PC-3 (cell line): ENCODE results near the gene STUB1. TPM values are rescaled to one million over a fixed set of nuclear protein-coding genes. Genes with fewer than 3 reads are reported as not detected.

Experiments used
- ATAC-seq: fragments of 200-7000 bp; cut with Tn5 transposase; 2 replicates; pipeline ENCODE4 v1.9.1; 2020; ENCODE audit warnings: mild to moderate bottlenecking, moderate library complexity
- BruUV-seq: library from RNA; stranded (reverse); fragments of 400-500 nt; replicated peaks from 2 replicates; lab custom pipeline; 2021; lab: Mats Ljungman, UMichigan
- CTCF ChIA-PET: fragments of 300-600 bp; sonication (Branson Sonifier 250); formaldehyde crosslinking; loops from one replicate; lab custom pipeline; 2022; ENCODE audit warnings: antibody characterized with exemption; lab: Charles Lee
- POLR2A ChIA-PET: fragments of 300-600 bp; sonication (Branson Sonifier 250); formaldehyde crosslinking; loops from one replicate; lab custom pipeline; 2022; ENCODE audit warnings: antibody characterized with exemption; ENCODE audit not compliant: unreplicated experiment; lab: Charles Lee
- DNase-seq: peaks from one replicate; pipeline ENCODE4 v3.0.0-alpha.2; 2015
- H2AFZ ChIP-seq: fragments of 300-600 bp; sonication (generic); 2 replicates; pipeline ENCODE4 v1.6.0; 2016; ENCODE audit warnings: antibody characterized with exemption, low read length
- H3F3A ChIP-seq: fragments of 300-600 bp; sonication (generic); one replicate; pipeline ENCODE4 v1.6.0; 2017; ENCODE audit warnings: antibody characterized with exemption, low read length, control low read depth, mild to moderate bottlenecking; ENCODE audit not compliant: unreplicated experiment
- H3K27ac ChIP-seq: fragments of 300-600 bp; sonication (generic); 2 replicates; pipeline ENCODE4 v1.5.1; 2016; ENCODE audit warnings: mild to moderate bottlenecking, low read length
- H3K27me3 ChIP-seq: fragments of 300-600 bp; sonication (generic); 2 replicates; pipeline ENCODE4 v1.6.1; 2016; ENCODE audit warnings: low read length, mixed read lengths
- H3K36me3 ChIP-seq: fragments of 300-600 bp; sonication (generic); 2 replicates; pipeline ENCODE4 v1.6.1; 2016; ENCODE audit warnings: low read depth, mixed run types, low read length, mixed read lengths
- H3K4me1 ChIP-seq: fragments of 300-600 bp; sonication (generic); 2 replicates; pipeline ENCODE4 v1.5.1; 2016; ENCODE audit warnings: low read length; ENCODE audit not compliant: insufficient read depth
- H3K4me2 ChIP-seq: fragments of 300-600 bp; sonication (generic); 2 replicates; pipeline ENCODE4 v1.6.0; 2016; ENCODE audit warnings: low read length
- H3K4me3 ChIP-seq: fragments of 300-600 bp; sonication (generic); 2 replicates; pipeline ENCODE4 v1.5.1; 2016; ENCODE audit warnings: mild to moderate bottlenecking, low read length, mixed read lengths
- H3K79me2 ChIP-seq: fragments of 300-600 bp; sonication (generic); 2 replicates; pipeline ENCODE4 v1.6.1; 2017; ENCODE audit warnings: low read length, mixed read lengths
- H3K9ac ChIP-seq: fragments of 300-600 bp; sonication (generic); 2 replicates; pipeline ENCODE4 v1.6.0; 2016; ENCODE audit warnings: mild to moderate bottlenecking, low read length
- H3K9me2 ChIP-seq: fragments of 300-600 bp; sonication (generic); replicated peaks from 2 replicates; pipeline ENCODE4 v1.6.1; 2016; ENCODE audit warnings: mixed run types, low read length, mixed read lengths
- H3K9me3 ChIP-seq: fragments of 300-600 bp; sonication (generic); 2 replicates; pipeline ENCODE4 v1.6.1; 2016; ENCODE audit warnings: low read length, mixed read lengths
- H4K20me1 ChIP-seq: fragments of 300-600 bp; sonication (generic); 2 replicates; pipeline ENCODE4 v1.6.1; 2016; ENCODE audit warnings: low read length, mixed read lengths
- EZH2 ChIP-seq: fragments of 300-600 bp; sonication (generic); IDR thresholded peaks from one replicate; pipeline ENCODE4 v1.6.1; 2017; ENCODE audit warnings: antibody characterized with exemption, mild to moderate bottlenecking, low read length; ENCODE audit not compliant: unreplicated experiment
- EZH2phosphoT487 ChIP-seq: fragments of 300-600 bp; sonication (generic); IDR thresholded peaks from 2 replicates; pipeline ENCODE4 v1.6.1; 2018; ENCODE audit warnings: mild to moderate bottlenecking, antibody characterized with exemption, low read length, borderline replicate concordance
- intact Hi-C: fragments of 100-400 bp; cut with micrococcal nuclease; formaldehyde crosslinking; loops from 2 replicates; pipeline ENCODE4 v1.9.0; 2023
- total RNA-seq: library from RNA; depleted of rRNA; stranded (reverse); fragments of >200 nt; gene quantifications from 2 replicates; pipeline ENCODE4 v1.2.3, GENCODE V29; 2014
- TF ChIP-seq, protein P1 (sequence below): fragments of 300-600 bp; sonication (generic); conservative IDR thresholded peaks from 2 replicates; pipeline ENCODE4 v1.5.1; 2017; ENCODE audit warnings: antibody characterized with exemption, low read depth, mild to moderate bottlenecking, low read length

The STUB1 gene
- total RNA-seq, 1 experiment from 2014 or later: 152 TPM

DNA sequence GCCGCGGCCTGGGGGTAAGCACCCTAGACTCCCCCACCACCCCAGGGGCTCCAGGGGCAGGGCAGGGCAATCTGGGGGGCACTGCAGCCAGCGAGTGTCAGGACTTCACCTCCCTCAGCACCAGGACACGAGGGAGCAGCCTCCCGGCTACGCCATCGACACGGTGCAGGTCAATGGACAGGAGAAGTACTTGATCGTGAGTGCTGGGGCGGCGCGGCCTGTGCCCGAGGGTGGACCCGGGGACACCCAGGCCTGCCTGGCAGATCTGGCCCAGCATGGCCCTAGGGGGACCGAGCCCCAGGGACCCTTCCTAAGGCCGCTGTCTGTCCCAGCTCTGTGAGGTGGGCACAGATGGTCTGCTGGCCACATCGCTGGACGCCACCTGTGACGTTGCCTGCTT is 7.8 kb upstream of the STUB1 start:
- ATAC-seq (no peak), DNase-seq (no peak)
- Histone ChIP-seq H3K4me1 (no peaks in the 10 kb centered on the region), H3K9me3 (no peaks in the 10 kb centered on the region), H4K20me1 (no peaks in the 10 kb centered on the region), H3K9me2 (no peaks in the 10 kb centered on the region), H3K36me3 (peaks cover 6% of the 10 kb centered on the region; the same call in 1 of the 2 replicates), H3F3A (no peaks in the 10 kb centered on the region), H3K4me3 (no peak overlapping the region), H3K79me2 (peaks cover 22% of the 10 kb centered on the region), H3K9ac (no peak overlapping the region), H3K27me3 (no peaks in the 10 kb centered on the region), H2AFZ (no peak overlapping the region), H3K27ac (no peak overlapping the region), H3K4me2 (no peak overlapping the region)
- POLR2A ChIA-PET: no interaction called here
- TF ChIP-seq EZH2: no peak
- TF ChIP-seq EZH2phosphoT487: no peak
- TF ChIP-seq, protein P1, sequence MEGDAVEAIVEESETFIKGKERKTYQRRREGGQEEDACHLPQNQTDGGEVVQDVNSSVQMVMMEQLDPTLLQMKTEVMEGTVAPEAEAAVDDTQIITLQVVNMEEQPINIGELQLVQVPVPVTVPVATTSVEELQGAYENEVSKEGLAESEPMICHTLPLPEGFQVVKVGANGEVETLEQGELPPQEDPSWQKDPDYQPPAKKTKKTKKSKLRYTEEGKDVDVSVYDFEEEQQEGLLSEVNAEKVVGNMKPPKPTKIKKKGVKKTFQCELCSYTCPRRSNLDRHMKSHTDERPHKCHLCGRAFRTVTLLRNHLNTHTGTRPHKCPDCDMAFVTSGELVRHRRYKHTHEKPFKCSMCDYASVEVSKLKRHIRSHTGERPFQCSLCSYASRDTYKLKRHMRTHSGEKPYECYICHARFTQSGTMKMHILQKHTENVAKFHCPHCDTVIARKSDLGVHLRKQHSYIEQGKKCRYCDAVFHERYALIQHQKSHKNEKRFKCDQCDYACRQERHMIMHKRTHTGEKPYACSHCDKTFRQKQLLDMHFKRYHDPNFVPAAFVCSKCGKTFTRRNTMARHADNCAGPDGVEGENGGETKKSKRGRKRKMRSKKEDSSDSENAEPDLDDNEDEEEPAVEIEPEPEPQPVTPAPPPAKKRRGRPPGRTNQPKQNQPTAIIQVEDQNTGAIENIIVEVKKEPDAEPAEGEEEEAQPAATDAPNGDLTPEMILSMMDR: no peak
- intact Hi-C loops: no loop called here
- BruUV-seq: no TSS peak
- CTCF ChIA-PET: no interaction called here

DNA sequence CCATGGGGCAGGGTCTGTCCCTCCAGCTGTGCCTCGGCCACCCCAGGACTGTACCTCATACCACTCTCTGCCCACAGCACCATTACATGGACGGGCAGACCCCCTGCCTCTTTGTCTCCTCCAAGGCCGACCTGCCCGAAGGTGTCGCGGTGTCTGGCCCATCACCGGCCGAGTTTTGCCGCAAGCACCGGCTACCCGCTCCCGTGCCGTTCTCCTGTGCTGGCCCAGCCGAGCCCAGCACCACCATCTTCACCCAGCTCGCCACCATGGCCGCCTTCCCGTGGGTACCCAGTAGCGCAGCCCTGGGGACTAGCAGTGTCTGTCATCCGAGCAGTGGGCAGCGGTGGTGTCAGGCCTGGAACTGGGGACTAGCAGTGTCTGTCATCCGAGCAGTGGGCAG is 7.4 kb upstream of the STUB1 start:
- H4K20me1 ChIP-seq: no peaks in the 10 kb centered on the region
- H2AFZ ChIP-seq: no peak overlapping the region
- peaks cover 6% of the 10 kb centered on the region; the same call in 1 of the 2 replicates for H3K36me3 ChIP-seq
- H3K27me3 ChIP-seq: no peaks in the 10 kb centered on the region
- no peak for ATAC-seq
- no TSS peak for BruUV-seq
- H3K79me2 ChIP-seq: peaks cover 22% of the 10 kb centered on the region
- intact Hi-C loops: no loop called here
- H3F3A ChIP-seq: no peaks in the 10 kb centered on the region
- ChIA-PET CTCF (no interaction called here), POLR2A (no interaction called here)
- no peak overlapping the region for H3K4me2 ChIP-seq
- no peaks in the 10 kb centered on the region for H3K9me3 ChIP-seq
- H3K4me3 ChIP-seq: no peak overlapping the region
- H3K27ac ChIP-seq: no peak overlapping the region
- no peak for DNase-seq
- no peaks in the 10 kb centered on the region for H3K9me2 ChIP-seq
- no peak overlapping the region for H3K9ac ChIP-seq
- no peak for TF ChIP-seq EZH2phosphoT487
- TF ChIP-seq, protein P1: no peak
- no peak for TF ChIP-seq EZH2
- H3K4me1 ChIP-seq: no peaks in the 10 kb centered on the region

DNA sequence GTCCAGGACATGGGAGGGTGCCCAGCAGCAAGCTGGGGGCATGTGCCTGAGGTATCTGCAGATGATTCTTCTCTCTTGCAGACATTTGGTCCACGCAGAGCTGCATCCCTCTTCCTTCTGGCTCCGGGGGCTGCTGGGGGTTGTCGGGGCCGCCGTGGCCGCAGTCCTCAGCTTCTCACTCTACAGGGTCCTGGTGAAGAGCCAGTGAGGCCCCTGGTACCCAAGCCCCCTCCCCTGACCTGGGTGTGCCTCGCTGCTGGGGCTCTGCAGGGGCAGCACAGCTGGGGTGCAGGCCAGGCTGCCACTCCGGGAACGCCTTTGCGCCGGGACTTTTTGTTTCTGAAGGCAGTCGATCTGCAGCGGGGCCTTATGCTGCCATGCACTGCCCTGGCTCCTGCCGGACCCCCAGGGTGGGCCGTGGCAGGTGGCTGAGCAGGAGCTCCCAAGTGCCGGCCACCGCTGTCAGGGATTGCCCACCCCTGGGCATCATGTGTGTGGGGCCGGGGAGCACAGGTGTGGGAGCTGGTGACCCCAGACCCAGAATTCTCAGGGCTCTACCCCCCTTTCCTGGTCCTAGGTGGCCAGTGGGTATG is 6.7 kb upstream of the STUB1 start:
- Histone ChIP-seq H3K79me2 (peaks cover 16% of the 10 kb centered on the region), H4K20me1 (no peaks in the 10 kb centered on the region), H3K9me3 (no peaks in the 10 kb centered on the region), H2AFZ (no peak overlapping the region), H3K27ac (no peak overlapping the region), H3K4me2 (no peak overlapping the region), H3K36me3 (peaks cover 6% of the 10 kb centered on the region; the same call in 1 of the 2 replicates), H3K27me3 (no peaks in the 10 kb centered on the region), H3K4me3 (no peak overlapping the region), H3F3A (no peaks in the 10 kb centered on the region), H3K9ac (no peak overlapping the region), H3K4me1 (no peaks in the 10 kb centered on the region), H3K9me2 (no peaks in the 10 kb centered on the region)
- BruUV-seq: TSS peak; percentile 7
- ATAC-seq (no peak), DNase-seq (no peak)
- CTCF ChIA-PET: no interaction called here
- intact Hi-C loops: no loop called here
- TF ChIP-seq EZH2 (no peak), EZH2phosphoT487 (no peak)
- TF ChIP-seq, protein P1: no peak
- POLR2A ChIA-PET: no interaction called here
